HepG2 (cell line): ENCODE measurements around the gene S100A5. TPM values are rescaled to one million over a fixed set of nuclear protein-coding genes. Genes with fewer than 3 reads are reported as not detected.

Experiments used
- ATAC-seq: fragments of 200-7000 bp; cut with Tn5 transposase; 3 replicates; pipeline ENCODE4 v1.9.1; 2020; ENCODE audit warnings: mild to moderate bottlenecking, moderate library complexity
- BruUV-seq: library from RNA; stranded (reverse); fragments of 400-500 nt; replicated peaks from 2 replicates; lab custom pipeline; 2021; lab: Mats Ljungman, UMichigan
- CTCF ChIA-PET: fragments of 300-600 bp; formaldehyde crosslinking; extraction: SDS; loops from one replicate; lab custom pipeline; 2021; ENCODE audit warnings: low total read pairs, inconsistent platforms, low intra/inter-chr PET ratio; lab: Yijun Ruan, JAX
- POLR2A ChIA-PET: fragments of 350-600 bp; sonication (Branson Sonifier 250); formaldehyde crosslinking; loops from one replicate; lab custom pipeline; 2020; ENCODE audit warnings: antibody characterized with exemption, inconsistent platforms; lab: Yijun Ruan, JAX
- DNase-seq: peaks from one replicate; pipeline ENCODE4 v3.0.0-alpha.2; 2015; ENCODE audit warnings: low spot score
- FAIRE-seq: peaks from 3 replicates; lab custom pipeline; 2011; peaks lifted over from hg19 to GRCh38; lab: Jason Lieb, UNC
- H2AFZ ChIP-seq: one replicate; pipeline ENCODE4 v1.6.1; 2011; ENCODE audit warnings: low read length, inconsistent platforms
- H3K27ac ChIP-seq: fragments of 300-600 bp; 3 replicates; pipeline ENCODE4 v1.8.0; 2011; ENCODE audit warnings: mixed run types, mild to moderate bottlenecking, mixed read lengths, low read length, inconsistent platforms; ENCODE audit not compliant: insufficient read depth; ENCODE audit errors: extremely low read length
- H3K27me3 ChIP-seq, 2 experiments: fragments of 200-600 bp in 1 of 2; 2 replicates in 1 of 2; 3 replicates in 1 of 2; pipeline versions ENCODE4 v1.6.0 to v1.8.0; 2011; ENCODE audit warnings: low read length in 2 of 2, mild to moderate bottlenecking in 2 of 2, moderate library complexity in 2 of 2, inconsistent platforms in 1 of 2; ENCODE audit not compliant: insufficient read depth in 2 of 2, control insufficient read depth in 1 of 2
- H3K36me3 ChIP-seq, 2 experiments: fragments of 200-600 bp in 1 of 2; replicated peaks in 1 of 2; 2 replicates in 1 of 2; 3 replicates in 1 of 2; pipeline versions ENCODE4 v1.5.1 to v1.8.0; 2011; ENCODE audit warnings: low read length in 2 of 2, inconsistent platforms in 1 of 2; ENCODE audit not compliant: insufficient read depth in 2 of 2, control insufficient read depth in 1 of 2
- H3K4me1 ChIP-seq: 2 replicates; pipeline ENCODE4 v1.5.1; 2012; ENCODE audit warnings: low read length, inconsistent platforms; ENCODE audit not compliant: insufficient read depth
- H3K4me2 ChIP-seq: 2 replicates; pipeline ENCODE4 v1.6.0; 2011; ENCODE audit warnings: low read depth, low read length, inconsistent platforms
- H3K4me3 ChIP-seq, 3 experiments: fragments of 200-600 bp in 1 of 3; sonication (generic), shearing (Covaris generic) in 1 of 3; replicated peaks in 1 of 3; 2 replicates each; pipeline ENCODE4 v1.5.1; 2011 to 2016; ENCODE audit warnings: low read length in 3 of 3, inconsistent platforms in 2 of 3, low read depth in 2 of 3, mild to moderate bottlenecking in 2 of 3, control low read depth in 1 of 3, mixed read lengths in 1 of 3; ENCODE audit not compliant: insufficient read depth in 1 of 3
- H3K79me2 ChIP-seq: one replicate; pipeline ENCODE4 v1.6.1; 2011; ENCODE audit warnings: low read length, inconsistent platforms; ENCODE audit not compliant: insufficient read depth
- H3K9ac ChIP-seq: 2 replicates; pipeline ENCODE4 v1.6.0; 2011; ENCODE audit warnings: mild to moderate bottlenecking, low read depth, low read length, inconsistent platforms; ENCODE audit not compliant: insufficient read depth
- H3K9me3 ChIP-seq: 2 replicates; pipeline ENCODE4 v1.5.1; 2012; ENCODE audit warnings: mild to moderate bottlenecking, low read length
- H4K20me1 ChIP-seq: 2 replicates; pipeline ENCODE4 v1.6.0; 2011; ENCODE audit warnings: inconsistent platforms, mild to moderate bottlenecking, low read length, moderate library complexity; ENCODE audit not compliant: insufficient read depth
- CAMTA2 ChIP-seq: sonication (generic); formaldehyde crosslinking; IDR thresholded peaks from 2 replicates; pipeline ENCODE4 v1.4.0; 2020; ENCODE audit warnings: mild to moderate bottlenecking, missing genetic modification reagents, borderline replicate concordance
- LRRFIP1 ChIP-seq: sonication (generic); formaldehyde crosslinking; conservative IDR thresholded peaks from 2 replicates; pipeline ENCODE4 v1.4.0; 2020; ENCODE audit warnings: missing genetic modification reagents
- PAF1 ChIP-seq: IDR thresholded peaks from 2 replicates; pipeline ENCODE4 v1.6.1; 2016; ENCODE audit warnings: missing genetic modification reagents, missing compliant biosample characterization
- RERE ChIP-seq: IDR thresholded peaks from 2 replicates; pipeline ENCODE4 v1.6.1; 2016; ENCODE audit warnings: low read depth, missing genetic modification reagents, missing compliant biosample characterization
- SP4 ChIP-seq: sonication (generic); formaldehyde crosslinking; IDR thresholded peaks from 2 replicates; pipeline ENCODE4 v1.8.1; 2023; ENCODE audit warnings: mild to moderate bottlenecking, missing genetic modification reagents
- ZC3H4 ChIP-seq: sonication (generic); formaldehyde crosslinking; IDR thresholded peaks from 2 replicates; pipeline ENCODE4 v1.4.0; 2020; ENCODE audit warnings: missing genetic modification reagents, borderline replicate concordance
- ZNF20 ChIP-seq: sonication (generic); formaldehyde crosslinking; IDR thresholded peaks from 2 replicates; pipeline ENCODE4 v1.4.0; 2020; ENCODE audit warnings: mild to moderate bottlenecking, moderate library complexity, missing genetic modification reagents
- ZNF558 ChIP-seq: sonication (generic); formaldehyde crosslinking; IDR thresholded peaks from 2 replicates; pipeline ENCODE4 v1.9.0; 2022; ENCODE audit warnings: mild to moderate bottlenecking, missing genetic modification reagents, borderline replicate concordance
- ZNF572 ChIP-seq: sonication (generic); formaldehyde crosslinking; IDR thresholded peaks from 2 replicates; pipeline ENCODE4 v1.5.1; 2020; ENCODE audit warnings: mild to moderate bottlenecking, missing genetic modification reagents
- ZNF713 ChIP-seq: sonication (generic); formaldehyde crosslinking; IDR thresholded peaks from 2 replicates; pipeline ENCODE4 v1.4.0; 2020; ENCODE audit warnings: mild to moderate bottlenecking, missing genetic modification reagents
- ZNF883 ChIP-seq: sonication (generic); formaldehyde crosslinking; IDR thresholded peaks from 2 replicates; pipeline ENCODE4 v1.5.1; 2020; ENCODE audit warnings: mild to moderate bottlenecking, missing genetic modification reagents; ENCODE audit errors: not compliant biosample characterization
- WGBS: methylation state at CpG from one replicate; pipeline ENCODE4 v1.1.6; 2017; ENCODE audit warnings: low lambda C conversion rate; 5-methylcytosine and 5-hydroxymethylcytosine counted together
- in situ Hi-C: cut with HindIII; loops from 2 replicates; pipeline ENCODE4 v1.10.0; 2017; ENCODE audit warnings: low pct_unique_long_range_greater_than_20kb; ENCODE audit not compliant: extremely low pct_ligation_motif_present
- intact Hi-C: fragments of 100-400 bp; cut with micrococcal nuclease; formaldehyde crosslinking; loops from one replicate; pipeline ENCODE4 v1.10.0; 2022; ENCODE audit not compliant: unreplicated experiment
- polyA plus RNA-seq, 8 experiments: library from polyadenylated mRNA; depleted of rRNA in 3 of 8; stranded (reverse) in 7 of 8; unstranded in 1 of 8; fragments of >200 nt; fragmentation: Illumina TruSeq in 4 of 8; extraction: Trizol in 4 of 8; gene quantifications; 2 replicates each; pipeline versions ENCODE4 v1.2.1 to v1.2.3, GENCODE V29; 2011 to 2016; ENCODE audit warnings: low read depth in 4 of 8, missing spikeins in 1 of 8, mixed read lengths in 1 of 8; ENCODE audit not compliant: insufficient read depth in 1 of 8
- total RNA-seq, 5 experiments: library from RNA; depleted of rRNA; stranded (reverse); fragments of >200 nt; fragmentation: Illumina TruSeq; extraction: Trizol; gene quantifications; 2 replicates each; pipeline ENCODE4 v1.2.3, GENCODE V29; 2016; ENCODE audit warnings: low read depth in 1 of 5

The S100A5 gene
- total and polyA plus RNA-seq, 2 of the 13 experiments (the other 11 are each of a cell fraction or from before 2014, with no cell fraction given): not detected

GRCh38 chr1:153578490-153578889, 37.8 kb upstream of the S100A5 start (continued):
- TF ChIP-seq RERE (no peak), ZC3H4 (no peak), CAMTA2 (no peak), ZNF20 (CRISPR knock-in tag) (no peak), SP4 (CRISPR knock-in tag) (no peak)

- FAIRE-seq (no peak), ATAC-seq (no peak), DNase-seq (no peak)
- no peak overlapping the region for H3K4me2 ChIP-seq
- intact Hi-C loops: no loop called here
- no peak overlapping the region for H3K9ac ChIP-seq
- no peak overlapping the region for H2AFZ ChIP-seq
- POLR2A ChIA-PET: interaction anchor here (1.1 to 1.5 kb wide), 4 partner anchors 9 to 60 kb away, joined by 3 to 5 read pairs (median 4); partner anchors contain the start of gene CHTOP
- no peak overlapping the region for H3K27ac ChIP-seq
- peaks cover 5% of the 10 kb centered on the region; the same call in 1 of the 2 replicates for H3K4me1 ChIP-seq
- no peak overlapping the region for H3K4me3 ChIP-seq
- no peaks in the 10 kb centered on the region for H4K20me1 ChIP-seq
- in situ Hi-C loops: no loop called here
- CTCF ChIA-PET: no interaction called here
- no peaks in the 10 kb centered on the region for H3K79me2 ChIP-seq
- BruUV-seq: no TSS peak
- no peaks in the 10 kb centered on the region for H3K36me3 ChIP-seq
- no peaks in the 10 kb centered on the region; a peak in 1 of 5 replicates for H3K27me3 ChIP-seq
- no peaks in the 10 kb centered on the region for H3K9me3 ChIP-seq
- 17% methylated on average over 9 of the region's 9 CpGs for WGBS
- no peak for TF ChIP-seq LRRFIP1 (CRISPR knock-in tag)
- TF ChIP-seq ZNF883 (CRISPR knock-in tag): no peak
- TF ChIP-seq ZNF572 (CRISPR knock-in tag): no peak
- TF ChIP-seq ZNF713 (CRISPR knock-in tag): no peak
- TF ChIP-seq PAF1: no peak
- TF ChIP-seq ZNF558 (CRISPR knock-in tag): no peak
Observed at GRCh38 chr1:153577624-153578051, 36.9 kb upstream of the S100A5 start.
